Breast epithelium (tissue), 4 donors: ENCODE results near the gene MFSD6. TPM values are rescaled to one million over a fixed set of nuclear protein-coding genes. Genes with fewer than 3 reads are reported as not detected.

Experiments
- DNase-seq, 2 donors: peaks; one replicate each; pipeline ENCODE4 v3.0.0-alpha.2; 2019; ENCODE audit warnings: low spot score in 2 of 2
- H3K27ac ChIP-seq, 2 donors: fragments of 200-600 bp; sonication (generic) in 1 of 2; one replicate each; pipeline ENCODE4 v1.5.1; 2016 to 2019; ENCODE audit warnings: mild to moderate bottlenecking in 1 of 2
- H3K27me3 ChIP-seq, 2 donors: fragments of 200-600 bp; sonication (generic) in 1 of 2; one replicate each; pipeline versions ENCODE4 v1.5.1 to v1.6.0; 2017 to 2019; ENCODE audit warnings: control low read depth in 1 of 2, mild to moderate bottlenecking in 1 of 2
- H3K36me3 ChIP-seq: fragments of 200-600 bp; one replicate; pipeline ENCODE4 v1.5.1; 2019
- H3K4me1 ChIP-seq, 2 donors: fragments of 200-600 bp; sonication (generic); one replicate each; pipeline ENCODE4 v1.5.1; 2016 to 2019; ENCODE audit warnings: control low read depth in 1 of 2
- H3K4me3 ChIP-seq, 3 donors: fragments of 200-600 bp; sonication (generic); 1 replicate in 2 of 3; 2 replicates in 1 of 3; pipeline ENCODE4 v1.5.1; 2016 to 2019; ENCODE audit warnings: mild to moderate bottlenecking in 3 of 3, moderate library complexity in 2 of 3
- H3K9me3 ChIP-seq, 2 donors: fragments of 200-600 bp; sonication (generic) in 1 of 2; one replicate each; pipeline ENCODE4 v1.5.1; 2016 to 2019; ENCODE audit warnings: control low read depth in 1 of 2
- POLR2A ChIP-seq: fragments of 450-650 bp; IDR thresholded peaks from one replicate; pipeline ENCODE4 v1.6.1; 2016; ENCODE audit warnings: antibody characterized with exemption, mild to moderate bottlenecking, moderate library complexity
- POLR2AphosphoS5 ChIP-seq, 3 donors: sonication (generic); formaldehyde crosslinking; IDR thresholded peaks; one replicate each; pipeline ENCODE4 v1.6.1; 2017; ENCODE audit warnings: antibody characterized with exemption in 3 of 3
- intact Hi-C: fragments of 100-400 bp; cut with DNase I; formaldehyde crosslinking; loops from one replicate; pipeline ENCODE4 v1.15.1; 2023; ENCODE audit warnings: low total_unique reads
- total RNA-seq, 3 donors: library from RNA; depleted of rRNA; stranded (reverse); fragments of >200 nt; gene quantifications; one replicate each; pipeline ENCODE4 v1.1.0, GENCODE V29; 2016
- TF ChIP-seq, protein P1 (sequence below), 3 donors: fragments of 450-650 bp; IDR thresholded peaks; one replicate each; pipeline ENCODE4 v1.5.1; 2016 to 2017; ENCODE audit warnings: antibody characterized with exemption in 3 of 3, mild to moderate bottlenecking in 3 of 3, moderate library complexity in 3 of 3

Gene MFSD6
- total RNA-seq, 3 donors from 2014 or later, result 52.0 to 180 (median 92.4) TPM

DNA sequence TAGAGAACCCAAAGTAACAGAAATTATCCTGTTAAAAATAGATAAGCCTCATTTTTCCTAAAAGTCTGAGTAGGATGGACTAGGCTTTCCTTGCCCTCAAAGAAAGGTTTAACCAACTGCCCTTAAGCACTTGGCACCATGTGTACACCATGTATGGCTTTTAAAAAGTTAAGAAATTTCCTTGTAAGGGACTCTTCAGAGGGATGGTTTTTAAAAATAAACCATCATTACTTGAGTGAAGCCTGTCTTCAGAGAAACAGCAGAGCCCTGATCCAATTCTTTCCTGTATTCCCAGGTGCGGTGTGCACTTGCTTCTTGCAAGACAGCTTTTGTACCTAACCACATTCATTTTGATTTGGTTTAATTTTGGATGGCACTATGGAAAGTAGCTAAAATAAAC lies 127.4 kb downstream of the MFSD6 start:
- intact Hi-C loops, result no loop called here
- Histone ChIP-seq H3K27ac (peak overlapping the region; percentile 56 to 98), H3K9me3 (peaks cover 9 to 28% of the 10 kb centered on the region in 2 donors), H3K36me3 (no peaks in the 10 kb centered on the region), H3K27me3 (no peaks in the 10 kb centered on the region), H3K4me3 (peak overlapping the region in 2 of 3 donors; percentile 66 to 81), H3K4me1 (no peaks in the 10 kb centered on the region)
- TF ChIP-seq, protein P1, sequence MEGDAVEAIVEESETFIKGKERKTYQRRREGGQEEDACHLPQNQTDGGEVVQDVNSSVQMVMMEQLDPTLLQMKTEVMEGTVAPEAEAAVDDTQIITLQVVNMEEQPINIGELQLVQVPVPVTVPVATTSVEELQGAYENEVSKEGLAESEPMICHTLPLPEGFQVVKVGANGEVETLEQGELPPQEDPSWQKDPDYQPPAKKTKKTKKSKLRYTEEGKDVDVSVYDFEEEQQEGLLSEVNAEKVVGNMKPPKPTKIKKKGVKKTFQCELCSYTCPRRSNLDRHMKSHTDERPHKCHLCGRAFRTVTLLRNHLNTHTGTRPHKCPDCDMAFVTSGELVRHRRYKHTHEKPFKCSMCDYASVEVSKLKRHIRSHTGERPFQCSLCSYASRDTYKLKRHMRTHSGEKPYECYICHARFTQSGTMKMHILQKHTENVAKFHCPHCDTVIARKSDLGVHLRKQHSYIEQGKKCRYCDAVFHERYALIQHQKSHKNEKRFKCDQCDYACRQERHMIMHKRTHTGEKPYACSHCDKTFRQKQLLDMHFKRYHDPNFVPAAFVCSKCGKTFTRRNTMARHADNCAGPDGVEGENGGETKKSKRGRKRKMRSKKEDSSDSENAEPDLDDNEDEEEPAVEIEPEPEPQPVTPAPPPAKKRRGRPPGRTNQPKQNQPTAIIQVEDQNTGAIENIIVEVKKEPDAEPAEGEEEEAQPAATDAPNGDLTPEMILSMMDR (IDR thresholded peaks at IDR 0.05), result no peak
- no peak for TF ChIP-seq POLR2AphosphoS5 (IDR thresholded peaks at IDR 0.05)
- no peak for TF ChIP-seq POLR2A
- no peak for DNase-seq

DNA sequence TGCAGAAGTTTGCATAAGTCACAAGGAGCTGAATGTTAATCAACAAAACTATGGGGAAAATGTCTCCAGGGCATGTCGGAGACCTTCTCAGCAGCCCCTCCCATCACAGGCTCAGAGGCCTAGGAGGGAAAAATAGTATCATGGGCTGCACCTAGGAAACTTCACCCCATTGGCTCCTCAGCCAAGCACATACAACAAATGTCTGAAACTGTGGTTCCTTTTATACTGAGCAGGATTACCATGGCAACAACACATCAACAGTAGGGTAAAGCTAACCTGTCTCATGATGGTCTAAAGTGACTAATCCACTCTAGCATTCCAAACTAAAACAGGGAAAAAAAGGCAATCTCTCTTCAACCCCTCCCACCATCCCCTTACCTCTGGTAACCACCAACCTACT lies 129.6 kb downstream of the MFSD6 start:
- peaks cover 10 to 37% of the 10 kb centered on the region in 2 donors for H3K9me3 ChIP-seq
- no peak for TF ChIP-seq POLR2A
- no peak for TF ChIP-seq POLR2AphosphoS5 (IDR thresholded peaks at IDR 0.05)
- TF ChIP-seq, protein P1 (IDR thresholded peaks at IDR 0.05), result no peak
- no peak for DNase-seq
- no peak overlapping the region for H3K4me3 ChIP-seq
- intact Hi-C loops, result no loop called here
- no peaks in the 10 kb centered on the region for H3K27me3 ChIP-seq
- no peak overlapping the region for H3K27ac ChIP-seq
- H3K4me1 ChIP-seq, result no peaks in the 10 kb centered on the region
- H3K36me3 ChIP-seq, result no peaks in the 10 kb centered on the region

DNA sequence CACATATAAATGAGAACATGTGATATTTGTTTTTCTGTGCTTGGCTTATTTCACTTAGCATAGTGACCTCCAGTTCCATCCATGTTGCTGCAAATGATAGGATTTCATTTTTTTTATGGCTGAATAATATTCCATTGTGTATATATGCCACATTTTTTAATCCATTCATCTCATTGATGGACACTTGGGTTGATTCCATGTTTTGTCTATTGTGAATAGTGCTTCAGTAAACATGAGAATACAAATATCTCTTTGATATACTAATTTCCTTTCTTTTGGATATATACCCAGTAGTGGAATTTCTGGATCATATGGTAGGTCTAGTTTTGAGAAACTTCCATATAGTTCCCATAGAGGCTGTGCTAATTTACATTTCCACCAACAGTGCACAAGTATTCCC lies 130.0 kb downstream of the MFSD6 start:
- no peaks in the 10 kb centered on the region for H3K4me1 ChIP-seq
- H3K4me3 ChIP-seq, result no peak overlapping the region
- H3K27me3 ChIP-seq, result no peaks in the 10 kb centered on the region
- no peak for DNase-seq
- TF ChIP-seq POLR2A (no peak), POLR2AphosphoS5 (IDR thresholded peaks at IDR 0.05) (no peak)
- TF ChIP-seq, protein P1 (IDR thresholded peaks at IDR 0.05), result no peak
- H3K36me3 ChIP-seq, result no peaks in the 10 kb centered on the region
- peaks cover 10 to 37% of the 10 kb centered on the region in 2 donors for H3K9me3 ChIP-seq
- no peak overlapping the region for H3K27ac ChIP-seq
- intact Hi-C loops, result no loop called here

DNA sequence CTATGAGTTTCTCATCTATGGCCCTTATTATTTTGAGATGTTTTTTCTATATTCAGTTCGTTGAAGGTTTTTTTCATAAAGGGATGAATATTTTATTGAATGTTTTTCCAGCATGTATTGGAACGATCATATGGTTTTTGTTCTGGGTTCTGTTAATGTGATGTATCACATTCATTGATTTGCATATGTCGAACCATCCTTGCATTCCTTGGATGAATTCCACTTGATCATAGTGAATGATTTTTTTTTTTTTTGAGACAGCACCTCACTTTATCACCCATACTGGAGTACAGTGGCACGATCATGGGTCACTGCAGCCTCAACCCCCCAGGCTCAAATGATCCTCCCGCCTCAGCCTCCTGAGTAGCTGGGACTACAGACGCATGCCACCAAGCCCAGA lies 131.9 kb downstream of the MFSD6 start:
- TF ChIP-seq POLR2AphosphoS5 (IDR thresholded peaks at IDR 0.05) (no peak), POLR2A (no peak)
- TF ChIP-seq, protein P1 (IDR thresholded peaks at IDR 0.05), result no peak
- no peaks in the 10 kb centered on the region for H3K4me1 ChIP-seq
- H3K27ac ChIP-seq, result no peak overlapping the region
- H3K27me3 ChIP-seq, result no peaks in the 10 kb centered on the region
- DNase-seq, result no peak
- no peaks in the 10 kb centered on the region for H3K36me3 ChIP-seq
- intact Hi-C loops, result no loop called here
- H3K4me3 ChIP-seq, result no peak overlapping the region
- peaks cover 10 to 37% of the 10 kb centered on the region in 2 donors for H3K9me3 ChIP-seq

DNA sequence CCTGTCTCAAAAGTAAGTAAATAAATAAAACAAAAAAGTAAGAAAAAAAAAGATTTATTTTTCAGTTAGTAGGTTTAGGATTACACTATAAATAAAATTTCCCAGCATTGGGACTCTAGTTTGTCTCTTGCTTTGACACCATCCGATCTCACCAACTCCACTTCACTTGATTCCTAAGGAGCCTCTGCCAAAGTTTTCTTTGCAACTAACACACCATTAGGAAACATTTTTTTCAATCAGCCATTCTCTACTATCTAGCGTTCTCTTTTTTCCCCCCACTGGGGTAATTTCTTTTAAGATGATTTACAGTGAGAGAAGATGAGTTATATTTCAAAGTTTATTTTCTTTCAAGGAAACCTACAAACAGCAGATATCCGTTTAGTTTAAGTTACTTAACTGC lies 136.9 kb downstream of the MFSD6 start:
- Histone ChIP-seq H3K36me3 (no peaks in the 10 kb centered on the region), H3K9me3 (peaks cover 6 to 14% of the 10 kb centered on the region in 2 donors), H3K4me1 (no peaks in the 10 kb centered on the region), H3K4me3 (peak overlapping the region in 2 of 3 donors; percentile 30 to 47), H3K27ac (no peak overlapping the region), H3K27me3 (no peaks in the 10 kb centered on the region)
- intact Hi-C loops, result no loop called here
- DNase-seq, result no peak
- TF ChIP-seq POLR2AphosphoS5 (IDR thresholded peaks at IDR 0.05) (no peak), POLR2A (no peak)
- TF ChIP-seq, protein P1 (IDR thresholded peaks at IDR 0.05), result no peak
